ENCODE measurements around the gene CHST15.

DNA sequence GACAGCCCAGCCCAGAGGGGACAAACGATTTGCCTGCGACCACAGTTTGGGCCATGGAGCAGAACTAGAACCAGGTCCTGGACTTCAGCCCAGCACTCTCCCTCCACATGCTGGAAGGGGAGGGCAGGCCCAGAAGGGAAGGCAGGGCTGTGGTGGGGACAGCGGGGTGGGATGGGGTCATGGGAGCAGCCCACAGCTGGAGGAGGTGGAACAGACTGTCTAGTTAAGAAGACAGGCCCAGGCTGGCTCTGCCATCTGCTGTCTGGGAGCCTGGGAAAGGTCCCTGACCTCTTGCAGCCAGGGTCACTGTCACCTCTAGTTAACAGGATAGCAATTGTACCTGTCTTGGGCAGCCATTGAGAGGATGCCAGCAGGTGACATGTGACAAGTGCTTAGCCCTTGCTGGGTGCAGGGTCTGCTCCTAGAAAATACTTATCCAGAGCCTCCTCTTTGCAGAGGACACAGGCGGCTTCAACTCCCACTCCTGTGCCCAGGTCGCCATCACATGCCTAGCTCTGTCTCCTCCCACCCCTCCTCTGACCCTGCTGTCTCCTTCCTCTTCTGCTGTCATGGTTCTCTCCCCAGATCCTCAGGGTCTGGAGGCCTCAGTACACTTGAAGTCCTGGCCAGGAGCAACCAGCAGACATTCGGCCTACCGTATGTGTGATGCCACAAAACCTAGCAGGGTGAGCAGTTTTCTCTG is 37.0 kb upstream of the CHST15 start:
- TF ChIP-seq POLR2A (IDR thresholded peaks at IDR 0.05), result no peak
- TF ChIP-seq, protein P1, sequence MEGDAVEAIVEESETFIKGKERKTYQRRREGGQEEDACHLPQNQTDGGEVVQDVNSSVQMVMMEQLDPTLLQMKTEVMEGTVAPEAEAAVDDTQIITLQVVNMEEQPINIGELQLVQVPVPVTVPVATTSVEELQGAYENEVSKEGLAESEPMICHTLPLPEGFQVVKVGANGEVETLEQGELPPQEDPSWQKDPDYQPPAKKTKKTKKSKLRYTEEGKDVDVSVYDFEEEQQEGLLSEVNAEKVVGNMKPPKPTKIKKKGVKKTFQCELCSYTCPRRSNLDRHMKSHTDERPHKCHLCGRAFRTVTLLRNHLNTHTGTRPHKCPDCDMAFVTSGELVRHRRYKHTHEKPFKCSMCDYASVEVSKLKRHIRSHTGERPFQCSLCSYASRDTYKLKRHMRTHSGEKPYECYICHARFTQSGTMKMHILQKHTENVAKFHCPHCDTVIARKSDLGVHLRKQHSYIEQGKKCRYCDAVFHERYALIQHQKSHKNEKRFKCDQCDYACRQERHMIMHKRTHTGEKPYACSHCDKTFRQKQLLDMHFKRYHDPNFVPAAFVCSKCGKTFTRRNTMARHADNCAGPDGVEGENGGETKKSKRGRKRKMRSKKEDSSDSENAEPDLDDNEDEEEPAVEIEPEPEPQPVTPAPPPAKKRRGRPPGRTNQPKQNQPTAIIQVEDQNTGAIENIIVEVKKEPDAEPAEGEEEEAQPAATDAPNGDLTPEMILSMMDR (IDR thresholded peaks at IDR 0.05), result no peak
- TF ChIP-seq POLR2AphosphoS5 (IDR thresholded peaks at IDR 0.05), result no peak
- no peak for TF ChIP-seq EP300 (IDR thresholded peaks at IDR 0.05)

Measured in sigmoid colon (tissue), 4 donors.